CD4-positive, CD25-positive, alpha-beta regulatory T cell (primary cell): ENCODE data around the gene DNM1L. TPM values are rescaled to one million over a fixed set of nuclear protein-coding genes. Genes with fewer than 3 reads are reported as not detected.

Source experiments
- ATAC-seq, 2 donors: fragments of 150-1000 bp; cut with Tn5 transposase; one replicate each; pipeline ENCODE4 v1.10.0; 2021; ENCODE audit warnings: low read depth in 2 of 2, moderate number of reproducible peaks in 2 of 2, moderate library complexity in 1 of 2
- DNase-seq, 3 donors: peaks; one replicate each; pipeline versions ENCODE4 v3.0.0 to v3.0.0-alpha.2; 2012 to 2022; ENCODE audit warnings: mixed read lengths in 1 of 3
- H3K27ac ChIP-seq: one replicate; pipeline ENCODE4 v1.7.0; 2013; ENCODE audit warnings: mild to moderate bottlenecking, low read length; ENCODE audit not compliant: insufficient read depth, poor library complexity, severe bottlenecking
- H3K27me3 ChIP-seq: one replicate; pipeline ENCODE4 v1.7.0; 2013; ENCODE audit warnings: low read length; ENCODE audit not compliant: control insufficient read depth, insufficient read depth
- H3K36me3 ChIP-seq: one replicate; pipeline ENCODE4 v1.7.0; 2013; ENCODE audit warnings: mild to moderate bottlenecking, low read length, moderate library complexity; ENCODE audit not compliant: control insufficient read depth, insufficient read depth
- H3K4me1 ChIP-seq: 2 replicates; pipeline ENCODE4 v1.7.0; 2013; ENCODE audit warnings: mild to moderate bottlenecking, low read length; ENCODE audit not compliant: insufficient read depth, control insufficient read depth, poor library complexity, severe bottlenecking
- H3K4me3 ChIP-seq: one replicate; pipeline ENCODE4 v1.7.0; 2013; ENCODE audit warnings: low read depth, mild to moderate bottlenecking, low read length, moderate library complexity
- H3K9me3 ChIP-seq, 2 experiments: 1 replicate in 1 of 2; 2 replicates in 1 of 2; pipeline ENCODE4 v1.7.0; 2013; ENCODE audit warnings: low read length in 2 of 2, mild to moderate bottlenecking in 1 of 2, moderate library complexity in 1 of 2; ENCODE audit not compliant: control insufficient read depth in 2 of 2
- H3K27ac Mint-ChIP-seq, 3 donors: one replicate each; pipeline ENCODE4 v1.8.0; 2020 to 2022; ENCODE audit warnings: mild to moderate bottlenecking in 3 of 3, mixed read lengths in 3 of 3, moderate library complexity in 2 of 3
- H3K27me3 Mint-ChIP-seq: one replicate; pipeline ENCODE4 v1.8.0; 2022; ENCODE audit warnings: mild to moderate bottlenecking, mixed read lengths
- H3K36me3 Mint-ChIP-seq: one replicate; pipeline ENCODE4 v1.8.0; 2020; ENCODE audit warnings: mixed read lengths
- H3K4me1 Mint-ChIP-seq, 4 donors: one replicate each; pipeline ENCODE4 v1.8.0; 2020 to 2022; ENCODE audit warnings: mixed read lengths in 4 of 4, mild to moderate bottlenecking in 1 of 4
- H3K4me3 Mint-ChIP-seq, 4 donors: one replicate each; pipeline ENCODE4 v1.8.0; 2020 to 2022; ENCODE audit warnings: mild to moderate bottlenecking in 4 of 4, mixed read lengths in 4 of 4, moderate library complexity in 3 of 4
- H3K9me3 Mint-ChIP-seq, 7 donors: one replicate each; pipeline ENCODE4 v1.8.0; 2020 to 2022; ENCODE audit warnings: mixed read lengths in 7 of 7, mild to moderate bottlenecking in 3 of 7, moderate library complexity in 2 of 7
- polyA plus RNA-seq, 4 donors: library from polyadenylated mRNA; unstranded; fragments of 300-500 nt; fragmentation: Illumina TruSeq; gene quantifications; one replicate each; pipeline ENCODE4 v1.2.3, GENCODE V29; 2021
- total RNA-seq: library from RNA; stranded (reverse); gene quantifications from one replicate; pipeline ENCODE4 v1.2.3, GENCODE V29; 2022

The DNM1L gene
- total RNA-seq: 61.6 TPM
- 10 to 100 TPM; 16.2 to 17.8 (median 17.2) TPM for polyA plus RNA-seq

DNA sequence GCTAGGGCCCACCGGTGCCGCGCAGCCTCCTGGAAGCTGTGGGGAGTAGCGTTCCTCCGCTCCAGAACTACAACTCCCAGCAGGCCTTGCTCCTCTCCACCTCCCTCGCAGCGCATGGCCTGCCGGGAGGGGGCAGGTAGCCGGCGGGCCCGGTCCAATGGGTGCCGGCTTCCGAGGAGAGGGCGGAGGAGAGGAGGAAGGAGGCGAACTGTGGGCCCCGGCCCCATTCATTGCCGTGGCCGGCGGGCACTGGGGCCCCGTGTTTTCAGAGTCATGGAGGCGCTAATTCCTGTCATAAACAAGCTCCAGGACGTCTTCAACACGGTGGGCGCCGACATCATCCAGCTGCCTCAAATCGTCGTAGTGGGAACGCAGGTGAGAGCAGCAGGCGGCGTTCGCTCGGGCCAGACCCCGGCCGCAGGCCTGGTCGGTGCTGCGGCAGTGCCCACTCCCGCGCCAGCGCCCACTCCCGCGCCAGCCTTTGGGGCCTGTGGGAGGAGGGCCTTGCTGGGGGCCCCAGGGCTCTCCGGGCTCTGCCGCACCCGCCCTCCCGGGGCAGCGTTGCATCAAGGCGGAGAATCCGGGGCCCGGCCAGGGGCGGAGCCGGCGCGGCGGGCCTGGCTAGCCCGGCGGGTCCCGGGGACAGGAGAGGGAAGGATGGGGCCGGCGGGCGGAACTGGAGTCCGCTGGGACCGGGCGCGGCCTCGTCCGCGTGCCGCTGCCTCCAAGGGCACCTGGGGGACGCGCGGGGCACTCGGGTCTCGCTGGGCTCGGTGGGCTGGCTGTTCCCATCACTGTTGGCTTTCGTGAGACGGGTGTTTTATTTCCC lies at the start of gene DNM1L:
Gene DNM1L, plus strand, starts transcription at position 211 of the 829 bp plus-strand sequence. Its CDS starts 63 bp downstream, at position 274.
- no peaks in the 10 kb centered on the region for H3K36me3 ChIP-seq
- H3K27ac ChIP-seq: peak within 1 kb of the TSS; percentile 86
- no peaks in the 10 kb centered on the region for H3K27me3 Mint-ChIP-seq
- peaks cover 20 to 37% (median 25%) of the 10 kb centered on the region in 4 donors for H3K4me1 Mint-ChIP-seq
- DNase-seq: peak; percentile 90 to 95 (median 91)
- peak within 1 kb of the TSS; percentile 83 to 91 (median 85) for H3K27ac Mint-ChIP-seq
- peak within 1 kb of the TSS; percentile 89 to 99 (median 95) for H3K4me3 Mint-ChIP-seq
- H3K4me1 ChIP-seq: peaks cover 14% of the 10 kb centered on the region
- no peaks in the 10 kb centered on the region for H3K9me3 Mint-ChIP-seq
- peak; percentile 99 to 100 for ATAC-seq
- H3K27me3 ChIP-seq: no peaks in the 10 kb centered on the region
- no peaks in the 10 kb centered on the region for H3K36me3 Mint-ChIP-seq
- H3K4me3 ChIP-seq: peak within 1 kb of the TSS; percentile 88
- H3K9me3 ChIP-seq: no peaks in the 10 kb centered on the region

DNA sequence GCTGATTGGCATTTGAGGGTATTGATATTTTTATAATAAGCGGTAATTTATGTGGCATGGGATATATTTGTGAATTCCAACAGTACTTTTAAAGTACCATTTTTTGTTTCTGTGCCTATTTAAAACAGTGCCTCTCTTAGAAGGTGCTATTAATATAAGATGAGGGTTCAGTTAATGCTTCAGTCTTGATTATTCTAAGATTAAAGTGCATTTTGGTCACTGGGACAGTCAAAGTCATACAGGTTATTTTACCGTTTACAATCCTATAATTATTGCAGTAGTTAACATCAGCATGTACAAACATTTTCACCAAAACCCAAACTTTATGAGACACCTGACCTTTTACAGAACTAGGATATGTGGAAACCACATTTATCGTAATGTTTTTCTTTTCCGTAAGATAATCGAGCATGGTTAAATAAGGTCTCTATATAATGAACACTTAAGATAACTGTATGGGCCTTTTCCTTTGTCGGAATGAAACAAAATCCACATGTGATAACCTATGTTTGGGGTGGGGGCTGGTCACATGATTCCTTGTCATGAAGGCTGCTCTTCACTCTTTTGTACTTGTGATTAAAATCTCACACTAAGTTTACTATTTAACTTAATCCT lies 37.7 kb upstream of the DNM1L start:
- Histone ChIP-seq H3K27ac (no peak overlapping the region), H3K9me3 (no peaks in the 10 kb centered on the region), H3K36me3 (no peaks in the 10 kb centered on the region), H3K27me3 (no peaks in the 10 kb centered on the region), H3K4me3 (no peak overlapping the region), H3K4me1 (no peaks in the 10 kb centered on the region)
- Mint-ChIP-seq H3K27me3 (peaks cover 6% of the 10 kb centered on the region), H3K27ac (no peak overlapping the region), H3K9me3 (peaks cover 0 to 2% (median 0%) of the 10 kb centered on the region in 7 donors), H3K4me1 (peaks cover 0 to 2% (median 0%) of the 10 kb centered on the region in 4 donors), H3K36me3 (no peaks in the 10 kb centered on the region), H3K4me3 (no peak overlapping the region)
- no peak for DNase-seq
- no peak for ATAC-seq

- no peak overlapping the region for H3K4me3 ChIP-seq
- no peaks in the 10 kb centered on the region for H3K9me3 ChIP-seq
- Mint-ChIP-seq H3K4me1 (peaks cover 0 to 2% (median 0%) of the 10 kb centered on the region in 4 donors), H3K27me3 (peaks cover 12% of the 10 kb centered on the region), H3K27ac (no peak overlapping the region), H3K4me3 (no peak overlapping the region), H3K9me3 (peaks cover 0 to 4% (median 0%) of the 10 kb centered on the region in 7 donors), H3K36me3 (no peaks in the 10 kb centered on the region)
- ATAC-seq: no peak
- no peaks in the 10 kb centered on the region for H3K36me3 ChIP-seq
- DNase-seq: no peak
- H3K27ac ChIP-seq: no peak overlapping the region
- no peaks in the 10 kb centered on the region for H3K4me1 ChIP-seq
- no peaks in the 10 kb centered on the region for H3K27me3 ChIP-seq
These were observed 34.7 kb upstream of the DNM1L start for GRCh38 chr12:32644431-32644830.

- Mint-ChIP-seq H3K4me3 (no peak overlapping the region), H3K9me3 (peaks cover 0 to 4% (median 0%) of the 10 kb centered on the region in 7 donors), H3K36me3 (no peaks in the 10 kb centered on the region), H3K4me1 (peaks cover 0 to 2% (median 0%) of the 10 kb centered on the region in 4 donors), H3K27ac (no peak overlapping the region), H3K27me3 (peaks cover 6% of the 10 kb centered on the region)
- Histone ChIP-seq H3K4me1 (no peaks in the 10 kb centered on the region), H3K27me3 (no peaks in the 10 kb centered on the region), H3K9me3 (no peaks in the 10 kb centered on the region), H3K4me3 (no peak overlapping the region), H3K27ac (no peak overlapping the region), H3K36me3 (no peaks in the 10 kb centered on the region)
- ATAC-seq (no peak), DNase-seq (no peak)
These were observed 31.8 kb upstream of the DNM1L start for GRCh38 chr12:32647275-32647674.

DNA sequence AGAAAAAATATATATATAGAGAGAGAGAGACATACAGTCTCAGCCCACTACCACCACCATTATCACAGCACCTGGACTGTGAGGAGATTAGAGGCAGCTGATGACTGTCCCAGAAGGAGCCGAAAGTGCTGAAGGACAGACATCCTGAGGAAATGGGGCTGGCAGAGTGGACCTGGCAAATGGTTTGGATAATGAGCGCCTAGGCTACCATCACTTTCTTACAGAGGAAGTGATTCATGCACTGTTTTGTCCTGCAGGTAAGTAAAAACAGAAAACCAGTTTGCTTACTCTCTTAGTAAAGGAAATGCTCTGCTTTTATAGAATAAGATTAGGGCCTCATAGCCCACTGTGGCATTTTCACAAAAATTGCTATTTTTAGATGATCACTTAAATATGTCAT lies 28.6 kb upstream of the DNM1L start:
- Histone ChIP-seq H3K27me3 (no peaks in the 10 kb centered on the region), H3K4me3 (no peak overlapping the region), H3K4me1 (no peaks in the 10 kb centered on the region), H3K9me3 (no peaks in the 10 kb centered on the region), H3K27ac (no peak overlapping the region), H3K36me3 (no peaks in the 10 kb centered on the region)
- peaks cover 0 to 4% (median 0%) of the 10 kb centered on the region in 7 donors for H3K9me3 Mint-ChIP-seq
- peaks cover 11% of the 10 kb centered on the region for H3K27me3 Mint-ChIP-seq
- H3K36me3 Mint-ChIP-seq: no peaks in the 10 kb centered on the region
- no peaks in the 10 kb centered on the region for H3K4me1 Mint-ChIP-seq
- ATAC-seq (no peak), DNase-seq (no peak)
- no peak overlapping the region for H3K27ac Mint-ChIP-seq
- no peak overlapping the region for H3K4me3 Mint-ChIP-seq

- H3K4me1 ChIP-seq: no peaks in the 10 kb centered on the region
- no peak for DNase-seq
- no peak overlapping the region for H3K27ac Mint-ChIP-seq
These were observed 27.7 kb upstream of the DNM1L start for GRCh38 chr12:32651151-32651955.

GRCh38 chr12:32651956-32652210 lies 27.2 kb upstream of the DNM1L start:
- H3K27ac ChIP-seq: no peak overlapping the region
- no peak for DNase-seq
- Mint-ChIP-seq H3K27ac (no peak overlapping the region), H3K27me3 (peaks cover 11% of the 10 kb centered on the region), H3K36me3 (no peaks in the 10 kb centered on the region), H3K4me1 (no peaks in the 10 kb centered on the region), H3K4me3 (no peak overlapping the region), H3K9me3 (peaks cover 0 to 4% (median 0%) of the 10 kb centered on the region in 7 donors)
- ATAC-seq: no peak
- H3K4me3 ChIP-seq: no peak overlapping the region
- H3K27me3 ChIP-seq: no peaks in the 10 kb centered on the region
- H3K9me3 ChIP-seq: no peaks in the 10 kb centered on the region
- H3K36me3 ChIP-seq: no peaks in the 10 kb centered on the region
- no peaks in the 10 kb centered on the region for H3K4me1 ChIP-seq

More at GRCh38 chr12:32651151-32651955, 27.7 kb upstream of the DNM1L start:
- Histone ChIP-seq H3K9me3 (no peaks in the 10 kb centered on the region), H3K36me3 (no peaks in the 10 kb centered on the region), H3K4me3 (no peak overlapping the region), H3K27me3 (no peaks in the 10 kb centered on the region), H3K27ac (no peak overlapping the region)
- H3K4me3 Mint-ChIP-seq: no peak overlapping the region
- peaks cover 0 to 4% (median 0%) of the 10 kb centered on the region in 7 donors for H3K9me3 Mint-ChIP-seq
- no peak for ATAC-seq
- H3K27me3 Mint-ChIP-seq: peaks cover 11% of the 10 kb centered on the region
- H3K4me1 Mint-ChIP-seq: no peaks in the 10 kb centered on the region
- no peaks in the 10 kb centered on the region for H3K36me3 Mint-ChIP-seq
